H1 (cell line): ENCODE results near the gene HDAC6. TPM values are rescaled to one million over a fixed set of nuclear protein-coding genes. Genes with fewer than 3 reads are reported as not detected.

Source experiments
- CTCF ChIA-PET: fragments of 300-600 bp; sonication (Branson Sonifier 250); formaldehyde crosslinking; loops from one replicate; lab custom pipeline; 2021; ENCODE audit not compliant: partially characterized antibody; lab: Charles Lee
- POLR2A ChIA-PET: fragments of 300-600 bp; sonication (Branson Sonifier 250); formaldehyde crosslinking; loops from one replicate; lab custom pipeline; 2021; ENCODE audit warnings: inconsistent platforms; ENCODE audit not compliant: partially characterized antibody; lab: Charles Lee
- DNase-seq, 2 experiments: peaks; one replicate each; pipeline versions ENCODE4 v3.0.0 to v3.0.0-alpha.2; 2010 to 2022; ENCODE audit warnings: low spot score in 2 of 2, low read depth in 1 of 2, mixed read lengths in 1 of 2
- FAIRE-seq: peaks from 2 replicates; lab custom pipeline; 2011; peaks lifted over from hg19 to GRCh38; lab: Jason Lieb, UNC
- H2AFZ ChIP-seq: 2 replicates; pipeline ENCODE4 v1.8.1; 2012; ENCODE audit warnings: low read length, inconsistent platforms
- H2AK5ac ChIP-seq: 2 replicates; pipeline ENCODE4 v1.6.1; 2013; ENCODE audit warnings: low read depth, low read length
- H2BK120ac ChIP-seq: replicated peaks from 2 replicates; pipeline ENCODE3; 2013; ENCODE audit warnings: low read depth, low read length, inconsistent platforms
- H2BK12ac ChIP-seq: 2 replicates; pipeline ENCODE4 v1.6.1; 2013; ENCODE audit warnings: low read depth, low read length
- H2BK15ac ChIP-seq: 2 replicates; pipeline ENCODE4 v1.6.1; 2013; ENCODE audit warnings: low read length
- H2BK20ac ChIP-seq: 2 replicates; pipeline ENCODE4 v1.6.1; 2013; ENCODE audit warnings: low read length
- H2BK5ac ChIP-seq: 2 replicates; pipeline ENCODE4 v1.6.1; 2013; ENCODE audit warnings: low read depth, low read length
- H3K14ac ChIP-seq: 2 replicates; pipeline ENCODE4 v1.6.1; 2013; ENCODE audit warnings: inconsistent platforms; ENCODE audit not compliant: insufficient read length
- H3K18ac ChIP-seq: 2 replicates; pipeline ENCODE4 v1.6.1; 2013; ENCODE audit warnings: low read length; ENCODE audit errors: extremely low read depth
- H3K23ac ChIP-seq: 2 replicates; pipeline ENCODE4 v1.6.1; 2013; ENCODE audit warnings: inconsistent platforms; ENCODE audit not compliant: insufficient read length
- H3K23me2 ChIP-seq: 2 replicates; pipeline ENCODE4 v1.6.1; 2013; ENCODE audit warnings: low read depth, low read length
- H3K27ac ChIP-seq: 2 replicates; pipeline ENCODE4 v1.6.1; 2011; ENCODE audit warnings: low read depth, low read length, inconsistent platforms
- H3K27me3 ChIP-seq, 4 experiments: replicated peaks in 1 of 4; 1 replicate in 1 of 4; 2 replicates in 3 of 4; pipeline versions ENCODE4 v1.6.1 to v1.8.1; 2011 to 2013; ENCODE audit warnings: low read length in 3 of 4, mild to moderate bottlenecking in 3 of 4, inconsistent platforms in 2 of 4, mixed read lengths in 2 of 4, moderate library complexity in 1 of 4; ENCODE audit not compliant: control insufficient read depth in 3 of 4, insufficient read depth in 3 of 4; ENCODE audit errors: extremely low read depth in 1 of 4
- H3K36me3 ChIP-seq, 4 experiments: 2 replicates each; pipeline versions ENCODE4 v1.6.1 to v1.8.1; 2011 to 2013; ENCODE audit warnings: mild to moderate bottlenecking in 4 of 4, low read length in 3 of 4, moderate library complexity in 2 of 4, control low read depth in 1 of 4, inconsistent platforms in 1 of 4; ENCODE audit not compliant: insufficient read depth in 4 of 4, control insufficient read depth in 2 of 4
- H3K4ac ChIP-seq: replicated peaks from 2 replicates; pipeline ENCODE3; 2013; ENCODE audit warnings: low read length, low read depth, mixed read lengths, inconsistent platforms; ENCODE audit not compliant: insufficient read length
- H3K4me1 ChIP-seq, 4 experiments: replicated peaks in 1 of 4; 1 replicate in 1 of 4; 2 replicates in 3 of 4; pipeline versions ENCODE4 v1.6.1 to v1.8.1; 2011 to 2013; ENCODE audit warnings: low read length in 3 of 4, inconsistent platforms in 2 of 4, mixed read lengths in 1 of 4; ENCODE audit not compliant: insufficient read depth in 4 of 4, control insufficient read depth in 3 of 4
- H3K4me2 ChIP-seq, 2 experiments: 2 replicates each; pipeline versions ENCODE4 v1.6.1 to v1.8.1; 2011 to 2013; ENCODE audit warnings: low read depth in 2 of 2, low read length in 2 of 2, control low read depth in 1 of 2, inconsistent platforms in 1 of 2, mild to moderate bottlenecking in 1 of 2; ENCODE audit not compliant: insufficient read depth in 1 of 2
- H3K4me3 ChIP-seq, 4 experiments: fragments of 200-600, 300-600 bp in 1 of 4; sonication (generic), shearing (Covaris generic), sonication (Bioruptor Twin) in 1 of 4; 2 replicates each; pipeline versions ENCODE4 v1.5.1 to v1.8.1; 2011 to 2016; ENCODE audit warnings: low read length in 4 of 4, low read depth in 3 of 4, control low read depth in 2 of 4, inconsistent platforms in 2 of 4, mild to moderate bottlenecking in 2 of 4, mixed read lengths in 1 of 4, moderate library complexity in 1 of 4; ENCODE audit not compliant: insufficient read depth in 2 of 4; ENCODE audit errors: extremely low read depth in 1 of 4
- H3K56ac ChIP-seq: replicated peaks from 2 replicates; pipeline ENCODE3; 2013; ENCODE audit warnings: low read depth, mild to moderate bottlenecking, mixed read lengths, low read length, inconsistent platforms; ENCODE audit not compliant: insufficient read length
- H3K79me1 ChIP-seq: 2 replicates; pipeline ENCODE4 v1.6.1; 2013; ENCODE audit warnings: low read depth, low read length, control low read depth
- H3K79me2 ChIP-seq, 2 experiments: 2 replicates each; pipeline versions ENCODE4 v1.6.1 to v1.8.1; 2012 to 2013; ENCODE audit warnings: low read length in 2 of 2, mild to moderate bottlenecking in 2 of 2, inconsistent platforms in 1 of 2; ENCODE audit not compliant: insufficient read depth in 2 of 2, control insufficient read depth in 1 of 2
- H3K9ac ChIP-seq, 4 experiments: replicated peaks in 1 of 4; 1 replicate in 1 of 4; 2 replicates in 3 of 4; pipeline versions ENCODE4 v1.6.1 to v1.8.1; 2011 to 2013; ENCODE audit warnings: low read depth in 3 of 4, low read length in 3 of 4, control low read depth in 2 of 4, mild to moderate bottlenecking in 2 of 4, moderate library complexity in 2 of 4, inconsistent platforms in 1 of 4; ENCODE audit errors: extremely low read depth in 1 of 4
- H3K9me3 ChIP-seq, 2 experiments: 2 replicates each; pipeline versions ENCODE4 v1.6.1 to v1.8.1; 2012 to 2013; ENCODE audit warnings: mild to moderate bottlenecking in 2 of 2, moderate library complexity in 2 of 2, control low read depth in 1 of 2, inconsistent platforms in 1 of 2, low read depth in 1 of 2, low read length in 1 of 2, mixed read lengths in 1 of 2; ENCODE audit not compliant: insufficient read depth in 2 of 2
- H4K20me1 ChIP-seq, 2 experiments: replicated peaks in 1 of 2; 2 replicates each; pipeline versions ENCODE3 to v1.8.1; 2011 to 2013; ENCODE audit warnings: inconsistent platforms in 2 of 2, low read length in 2 of 2, mild to moderate bottlenecking in 1 of 2; ENCODE audit not compliant: insufficient read depth in 2 of 2, control insufficient read depth in 1 of 2
- H4K5ac ChIP-seq: 2 replicates; pipeline ENCODE4 v1.6.1; 2013; ENCODE audit warnings: low read length, low read depth, mixed read lengths, inconsistent platforms; ENCODE audit not compliant: insufficient read length
- H4K8ac ChIP-seq: 2 replicates; pipeline ENCODE4 v1.8.0; 2013; ENCODE audit warnings: mild to moderate bottlenecking, moderate library complexity, low read length, inconsistent platforms; ENCODE audit not compliant: insufficient read depth; ENCODE audit errors: extremely low read depth
- H4K91ac ChIP-seq: replicated peaks from 2 replicates; pipeline ENCODE3; 2013; ENCODE audit warnings: low read length, mixed read lengths, inconsistent platforms; ENCODE audit not compliant: insufficient read length
- BCL11A ChIP-seq, 2 experiments: IDR thresholded peaks; one replicate each; pipeline ENCODE4 v1.6.1; 2011; ENCODE audit warnings: low read depth in 2 of 2, low read length in 2 of 2, mild to moderate bottlenecking in 2 of 2
- CREB1 ChIP-seq: IDR thresholded peaks from 2 replicates; pipeline ENCODE4 v1.6.1; 2012; ENCODE audit warnings: inconsistent platforms
- GABPA ChIP-seq: IDR thresholded peaks from 2 replicates; pipeline ENCODE4 v1.6.1; 2011; ENCODE audit warnings: mild to moderate bottlenecking, low read length, moderate library complexity, borderline replicate concordance; ENCODE audit not compliant: insufficient read depth
- KDM5A ChIP-seq: fragments of 200-600 bp; IDR thresholded peaks from 2 replicates; pipeline ENCODE4 v1.7.1; 2012; ENCODE audit warnings: mild to moderate bottlenecking, low read length, inconsistent platforms, mixed read lengths
- NRF1 ChIP-seq: IDR thresholded peaks from 2 replicates; pipeline ENCODE4 v1.6.1; 2011; ENCODE audit warnings: mild to moderate bottlenecking, low read depth, low read length, improper control_type of control experiment
- RAD21 ChIP-seq, 2 experiments: IDR thresholded peaks in 1 of 2; conservative IDR thresholded peaks in 1 of 2; 2 replicates each; pipeline ENCODE4 v1.6.1; 2011; ENCODE audit warnings: low read depth in 2 of 2, low read length in 2 of 2, improper control_type of control experiment in 1 of 2, inconsistent platforms in 1 of 2, mild to moderate bottlenecking in 1 of 2, moderate library complexity in 1 of 2
- SP2 ChIP-seq: IDR thresholded peaks from 2 replicates; pipeline ENCODE4 v1.6.1; 2012; ENCODE audit warnings: mild to moderate bottlenecking, low read length, inconsistent platforms
- SUZ12 ChIP-seq: fragments of 200-600 bp; sonication (generic); IDR thresholded peaks from 2 replicates; pipeline ENCODE4 v1.6.1; 2012; ENCODE audit warnings: mild to moderate bottlenecking, inconsistent platforms, low read length, moderate library complexity, mixed read lengths
- TAF1 ChIP-seq: IDR thresholded peaks from 2 replicates; pipeline ENCODE4 v1.6.1; 2011; ENCODE audit warnings: mild to moderate bottlenecking, low read depth, low read length
- TAF7 ChIP-seq: optimal IDR thresholded peaks from 2 replicates; pipeline ENCODE3; 2011; ENCODE audit warnings: low read depth, mild to moderate bottlenecking, inconsistent platforms, low read length, moderate library complexity, borderline replicate concordance
- TBP ChIP-seq: IDR thresholded peaks from 2 replicates; pipeline ENCODE4 v1.6.1; 2011; ENCODE audit warnings: low read depth, low read length, improper control_type of control experiment
- WGBS, 2 experiments: shearing (Covaris generic) in 1 of 2; methylation state at CpG; one replicate each; pipeline versions ENCODE4 v1.1.6 to v1.1.7; 2013 to 2015; ENCODE audit warnings: low lambda C conversion rate in 2 of 2, mixed read lengths in 2 of 2, inconsistent platforms in 1 of 2, low coverage in 1 of 2, missing lambda C conversion rate in 1 of 2; ENCODE audit not compliant: insufficient replicate concordance in 2 of 2, insufficient coverage in 1 of 2, insufficient read length in 1 of 2; ENCODE audit errors: extremely low coverage in 1 of 2, missing lambda C conversion rate in 1 of 2; 5-methylcytosine and 5-hydroxymethylcytosine counted together
- polyA plus RNA-seq, 7 experiments: library from polyadenylated mRNA; depleted of rRNA in 3 of 7; stranded (reverse) in 5 of 7; unstranded in 2 of 7; fragments of >200 nt in 5 of 7; fragments of 200-250 nt in 2 of 7; gene quantifications; 1 replicate in 5 of 7; 2 replicates in 1 of 7; 4 replicates in 1 of 7; pipeline versions ENCODE4 v1.2.1 to v1.2.3, GENCODE V29; 2011 to 2013; ENCODE audit warnings: missing spikeins in 2 of 7, mixed read lengths in 2 of 7
- total RNA-seq: library from RNA; stranded (reverse); fragmentation: NEBNext Ultra II Directional; extraction: Animal tissue kit (Norgen Biotek cat#: 25700); gene quantifications from 2 replicates; pipeline ENCODE4 v1.2.1, GENCODE V29; 2021
- TF ChIP-seq, protein P1 (sequence below), 3 experiments: IDR thresholded peaks; 1 replicate in 2 of 3; 2 replicates in 1 of 3; pipeline versions ENCODE4 v1.5.1 to v1.6.1; 2011; ENCODE audit warnings: low read length in 3 of 3, mild to moderate bottlenecking in 3 of 3, inconsistent platforms in 2 of 3, low read depth in 1 of 3, moderate library complexity in 1 of 3; ENCODE audit not compliant: insufficient read depth in 1 of 3; ENCODE audit errors: control extremely low read depth in 1 of 3

Gene HDAC6
- total and polyA plus RNA-seq, 2 of the 8 experiments (the other 6 are each of a cell fraction or from before 2014, with no cell fraction given), result 34.0 to 51.8 TPM

DNA sequence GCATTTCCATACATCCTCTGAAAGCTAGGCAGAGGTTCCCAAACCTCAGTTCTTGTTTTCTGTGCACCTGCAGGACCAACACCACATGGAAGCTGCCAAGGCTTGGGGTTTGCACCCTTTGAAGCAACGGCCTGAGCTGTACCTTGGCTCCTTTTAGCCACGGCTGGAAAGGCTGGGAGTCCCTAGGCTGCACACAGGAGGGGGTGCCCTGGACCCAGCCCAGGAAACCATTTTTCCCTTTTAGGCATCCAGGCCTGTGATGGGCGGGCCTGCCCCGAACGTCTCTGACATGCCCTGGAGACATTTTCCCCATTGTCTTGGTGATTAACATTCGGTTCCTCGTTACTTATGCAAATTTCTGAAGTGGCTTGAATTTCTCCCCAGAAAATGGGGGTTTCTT lies 51.0 kb downstream of the HDAC6 start:
- Histone ChIP-seq H4K5ac (no peak overlapping the region), H2BK5ac (no peak overlapping the region), H2BK120ac (no peak overlapping the region), H3K79me2 (no peaks in the 10 kb centered on the region), H3K27me3 (no peaks in the 10 kb centered on the region), H4K8ac (no peak overlapping the region), H3K9me3 (no peaks in the 10 kb centered on the region), H3K36me3 (no peaks in the 10 kb centered on the region), H3K4ac (no peak overlapping the region), H2BK20ac (no peak overlapping the region), H3K23ac (no peak overlapping the region), H3K18ac (no peak overlapping the region), H2AFZ (no peak overlapping the region), H3K56ac (no peak overlapping the region), H2BK15ac (no peak overlapping the region), H3K23me2 (no peaks in the 10 kb centered on the region), H3K4me2 (no peak overlapping the region), H3K79me1 (no peaks in the 10 kb centered on the region), H3K4me3 (no peak overlapping the region), H2AK5ac (no peak overlapping the region), H4K20me1 (no peaks in the 10 kb centered on the region), H3K14ac (no peak overlapping the region), H4K91ac (no peak overlapping the region), H3K4me1 (no peaks in the 10 kb centered on the region), H3K9ac (no peak overlapping the region), H2BK12ac (no peak overlapping the region), H3K27ac (no peak overlapping the region)
- 87% methylated on average over 7 of the region's 7 CpGs; no CpG with 5 or more reads in 1 of the 2 experiments for WGBS, 2 experiments
- FAIRE-seq, result no peak
- CTCF ChIA-PET, result no interaction called here
- POLR2A ChIA-PET, result interaction anchor here (1.5 kb wide), 1 partner anchor 27 kb away, joined by 6 read pairs; the partner anchor contains the start of gene ERAS
- DNase-seq, result no peak
- no peak for TF ChIP-seq TBP
- TF ChIP-seq CREB1, result no peak
- TF ChIP-seq GABPA, result no peak
- TF ChIP-seq TAF7, result no peak
- TF ChIP-seq TAF1, result no peak
- no peak for TF ChIP-seq KDM5A
- TF ChIP-seq SUZ12, result no peak
- TF ChIP-seq, protein P1, sequence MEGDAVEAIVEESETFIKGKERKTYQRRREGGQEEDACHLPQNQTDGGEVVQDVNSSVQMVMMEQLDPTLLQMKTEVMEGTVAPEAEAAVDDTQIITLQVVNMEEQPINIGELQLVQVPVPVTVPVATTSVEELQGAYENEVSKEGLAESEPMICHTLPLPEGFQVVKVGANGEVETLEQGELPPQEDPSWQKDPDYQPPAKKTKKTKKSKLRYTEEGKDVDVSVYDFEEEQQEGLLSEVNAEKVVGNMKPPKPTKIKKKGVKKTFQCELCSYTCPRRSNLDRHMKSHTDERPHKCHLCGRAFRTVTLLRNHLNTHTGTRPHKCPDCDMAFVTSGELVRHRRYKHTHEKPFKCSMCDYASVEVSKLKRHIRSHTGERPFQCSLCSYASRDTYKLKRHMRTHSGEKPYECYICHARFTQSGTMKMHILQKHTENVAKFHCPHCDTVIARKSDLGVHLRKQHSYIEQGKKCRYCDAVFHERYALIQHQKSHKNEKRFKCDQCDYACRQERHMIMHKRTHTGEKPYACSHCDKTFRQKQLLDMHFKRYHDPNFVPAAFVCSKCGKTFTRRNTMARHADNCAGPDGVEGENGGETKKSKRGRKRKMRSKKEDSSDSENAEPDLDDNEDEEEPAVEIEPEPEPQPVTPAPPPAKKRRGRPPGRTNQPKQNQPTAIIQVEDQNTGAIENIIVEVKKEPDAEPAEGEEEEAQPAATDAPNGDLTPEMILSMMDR (IDR thresholded peaks at IDR 0.05; ENCODE audit: control extremely low read depth in 1 of 3, insufficient read depth in 1 of 3, low read depth in 1 of 3, low read length in 3 of 3), result no peak
- no peak for TF ChIP-seq BCL11A (IDR thresholded peaks at IDR 0.05; ENCODE audit: low read depth in 2 of 2, low read length in 2 of 2)
- TF ChIP-seq RAD21 (IDR thresholded peaks at IDR 0.05 in 1 of 2, conservative IDR thresholded peaks at IDR 0.05 in 1 of 2; ENCODE audit: low read depth in 2 of 2, low read length in 2 of 2), result no peak
- no peak for TF ChIP-seq SP2
- TF ChIP-seq NRF1, result no peak
